ENCODE results near the gene GOLPH3L.
"Not testable (repeated sequence)": the region's sequence is repeated elsewhere in the genome, so short reads cannot be mapped to it uniquely, and the experiment has no call there.

Gene GOLPH3L

GRCh38 chr1:150718225-150718891, 21.4 kb upstream of the GOLPH3L start:
- Histone ChIP-seq H3K27me3 (no peaks in the 10 kb centered on the region), H3K36me3 (no peaks in the 10 kb centered on the region), H3K4me1 (no peaks in the 10 kb centered on the region), H3K9me3 (no peaks in the 10 kb centered on the region), H3K4me3 (ENCODE audit: low read depth, low read length) (no peak overlapping the region)
- no peak for DNase-seq
- TF ChIP-seq CTCF (IDR thresholded peaks at IDR 0.05; ENCODE audit: low read depth, low read length) = no peak

GRCh38 chr1:150709031-150709430, 12.1 kb upstream of the GOLPH3L start:
- not testable (repeated sequence) for H3K4me3 ChIP-seq (ENCODE audit: low read depth, low read length); H3K4me1 ChIP-seq; H3K9me3 ChIP-seq; H3K27me3 ChIP-seq; H3K36me3 ChIP-seq; DNase-seq

- no peak overlapping the region for H3K4me3 ChIP-seq (ENCODE audit: low read depth, low read length)
- no peaks in the 10 kb centered on the region for H3K4me1 ChIP-seq
- H3K9me3 ChIP-seq = no peaks in the 10 kb centered on the region
- DNase-seq = no peak
- H3K27me3 ChIP-seq = no peaks in the 10 kb centered on the region
- no peak for TF ChIP-seq CTCF (IDR thresholded peaks at IDR 0.05; ENCODE audit: low read depth, low read length)
- no peaks in the 10 kb centered on the region for H3K36me3 ChIP-seq
Observed at GRCh38 chr1:150708595-150708994, 11.6 kb upstream of the GOLPH3L start.

GRCh38 chr1:150706091-150706490, 9.1 kb upstream of the GOLPH3L start:
- no peak overlapping the region for H3K4me3 ChIP-seq (ENCODE audit: low read depth, low read length)
- H3K4me1 ChIP-seq = no peaks in the 10 kb centered on the region
- DNase-seq = no peak
- TF ChIP-seq CTCF (IDR thresholded peaks at IDR 0.05; ENCODE audit: low read depth, low read length) = no peak
- no peaks in the 10 kb centered on the region for H3K27me3 ChIP-seq
- H3K36me3 ChIP-seq = no peaks in the 10 kb centered on the region
- no peaks in the 10 kb centered on the region for H3K9me3 ChIP-seq

- H3K27me3 ChIP-seq = no peaks in the 10 kb centered on the region; the same call in 1 of the 2 replicates
- no peak for DNase-seq
- TF ChIP-seq CTCF (IDR thresholded peaks at IDR 0.05; ENCODE audit: low read depth, low read length) = no peak
- no peaks in the 10 kb centered on the region for H3K4me1 ChIP-seq
- H3K4me3 ChIP-seq (ENCODE audit: low read depth, low read length) = no peak overlapping the region
- H3K9me3 ChIP-seq = no peaks in the 10 kb centered on the region
- H3K36me3 ChIP-seq = no peaks in the 10 kb centered on the region
Observed at GRCh38 chr1:150703427-150703826, 6.5 kb upstream of the GOLPH3L start.

- no peak for TF ChIP-seq CTCF (IDR thresholded peaks at IDR 0.05; ENCODE audit: low read depth, low read length)
- no peaks in the 10 kb centered on the region for H3K9me3 ChIP-seq
- peaks cover 3% of the 10 kb centered on the region; the same call in 1 of the 2 replicates for H3K4me1 ChIP-seq
- peaks cover 21% of the 10 kb centered on the region for H3K36me3 ChIP-seq
- no peaks in the 10 kb centered on the region; the same call in 1 of the 2 replicates for H3K27me3 ChIP-seq
- H3K4me3 ChIP-seq (ENCODE audit: low read depth, low read length) = peak overlapping the region; percentile 93
- DNase-seq = no peak
Observed at GRCh38 chr1:150696590-150696989, 364 bp downstream of the GOLPH3L start.

All from BE2C (cell line).